ENCODE results near the gene CTCFL.

- TF ChIP-seq CTCF (conservative IDR thresholded peaks at IDR 0.05) (no peak), EZH2 (IDR thresholded peaks at IDR 0.05; ENCODE audit: low read depth) (no peak)
These were observed 41.5 kb downstream of the CTCFL start for GRCh38 chr20:57483287-57484050.
